Panc1 (cell line): Measurements from ENCODE around the gene TRIP10. TPM values are rescaled to one million over a fixed set of nuclear protein-coding genes. Genes with fewer than 3 reads are reported as not detected.
"Not testable (repeated sequence)": the region's sequence is repeated elsewhere in the genome, so short reads cannot be mapped to it uniquely, and the experiment has no call there.

Experiments used
- ATAC-seq: fragments of 200-7000 bp; cut with Tn5 transposase; 2 replicates; pipeline ENCODE4 v1.9.1; 2020; ENCODE audit warnings: mild to moderate bottlenecking, moderate library complexity
- BruUV-seq: library from RNA; stranded (reverse); fragments of 400-500 nt; replicated peaks from 2 replicates; lab custom pipeline; 2021; lab: Mats Ljungman, UMichigan
- CTCF ChIA-PET: fragments of 300-600 bp; sonication (Branson Sonifier 250); formaldehyde crosslinking; loops from one replicate; lab custom pipeline; 2022; ENCODE audit warnings: antibody characterized with exemption; lab: Charles Lee
- POLR2A ChIA-PET: fragments of 300-600 bp; sonication (Branson Sonifier 250); formaldehyde crosslinking; loops from one replicate; lab custom pipeline; 2022; ENCODE audit warnings: antibody characterized with exemption; lab: Charles Lee
- DNase-seq: peaks from one replicate; pipeline ENCODE4 v3.0.0-alpha.2; 2010; ENCODE audit warnings: low read depth, low spot score
- H3K27ac ChIP-seq: 2 replicates; pipeline ENCODE4 v1.5.1; 2011; ENCODE audit warnings: mild to moderate bottlenecking, low read length, inconsistent platforms
- H3K27me3 ChIP-seq: fragments of 200-500 bp; sonication (Bioruptor generic); 2 replicates; pipeline ENCODE4 v1.6.0; 2014; ENCODE audit warnings: low read length, inconsistent platforms; ENCODE audit not compliant: control insufficient read depth, insufficient read depth
- H3K36me3 ChIP-seq: fragments of 200-500 bp; sonication (Bioruptor generic); 2 replicates; pipeline ENCODE4 v1.5.1; 2014; ENCODE audit warnings: inconsistent platforms, mild to moderate bottlenecking, low read length, moderate library complexity; ENCODE audit not compliant: control insufficient read depth, insufficient read depth
- H3K4me1 ChIP-seq: 2 replicates; pipeline ENCODE4 v1.5.1; 2011; ENCODE audit warnings: inconsistent platforms, mild to moderate bottlenecking, low read length, moderate library complexity; ENCODE audit not compliant: control insufficient read depth, insufficient read depth
- H3K4me3 ChIP-seq, 2 experiments: 2 replicates each; pipeline ENCODE4 v1.5.1; 2011 to 2012; ENCODE audit warnings: low read depth in 2 of 2, low read length in 2 of 2, mild to moderate bottlenecking in 2 of 2, inconsistent platforms in 1 of 2, moderate library complexity in 1 of 2
- H3K9me3 ChIP-seq: fragments of 200-500 bp; sonication (Bioruptor generic); 2 replicates; pipeline ENCODE4 v1.5.1; 2014; ENCODE audit warnings: low read depth, mild to moderate bottlenecking, inconsistent platforms, low read length, moderate library complexity; ENCODE audit not compliant: control insufficient read depth, insufficient read depth
- POLR2AphosphoS5 ChIP-seq: IDR thresholded peaks from 2 replicates; pipeline ENCODE4 v1.6.1; 2012; ENCODE audit warnings: mild to moderate bottlenecking, low read depth, low read length, moderate library complexity
- SIN3A ChIP-seq: IDR thresholded peaks from 2 replicates; pipeline ENCODE4 v1.6.1; 2012; ENCODE audit warnings: low read depth, mild to moderate bottlenecking, low read length, moderate library complexity, borderline replicate concordance; ENCODE audit not compliant: insufficient read depth
- TCF7L2 ChIP-seq: IDR thresholded peaks from 2 replicates; pipeline ENCODE4 v1.6.1; 2011; ENCODE audit warnings: mild to moderate bottlenecking, low read depth, low read length, inconsistent platforms
- in situ Hi-C: cut with HindIII; loops from 2 replicates; pipeline ENCODE4 v1.10.0; 2016; ENCODE audit warnings: low sequenced_read_pairs, low pct_unique_long_range_greater_than_20kb
- intact Hi-C: fragments of 100-400 bp; cut with micrococcal nuclease; formaldehyde crosslinking; loops from one replicate; pipeline ENCODE4 v1.10.0; 2022; ENCODE audit not compliant: unreplicated experiment
- total RNA-seq: library from RNA; stranded (reverse); gene quantifications from one replicate; pipeline ENCODE4 v1.2.1, GENCODE V29; 2021; ENCODE audit not compliant: unreplicated experiment
- TF ChIP-seq, protein P1 (sequence below): fragments of 450-650 bp; IDR thresholded peaks from 2 replicates; pipeline ENCODE4 v1.5.1; 2017; ENCODE audit warnings: mild to moderate bottlenecking
- TF ChIP-seq, protein P2 (sequence below), 2 experiments: IDR thresholded peaks; 2 replicates each; pipeline ENCODE4 v1.6.1; 2011 to 2012; ENCODE audit warnings: low read depth in 2 of 2, control low read depth in 1 of 2, low read length in 1 of 2, mild to moderate bottlenecking in 1 of 2, moderate library complexity in 1 of 2; ENCODE audit not compliant: insufficient read depth in 1 of 2

TRIP10 gene
- total RNA-seq, 1 experiment from 2014 or later = 115 TPM

DNA sequence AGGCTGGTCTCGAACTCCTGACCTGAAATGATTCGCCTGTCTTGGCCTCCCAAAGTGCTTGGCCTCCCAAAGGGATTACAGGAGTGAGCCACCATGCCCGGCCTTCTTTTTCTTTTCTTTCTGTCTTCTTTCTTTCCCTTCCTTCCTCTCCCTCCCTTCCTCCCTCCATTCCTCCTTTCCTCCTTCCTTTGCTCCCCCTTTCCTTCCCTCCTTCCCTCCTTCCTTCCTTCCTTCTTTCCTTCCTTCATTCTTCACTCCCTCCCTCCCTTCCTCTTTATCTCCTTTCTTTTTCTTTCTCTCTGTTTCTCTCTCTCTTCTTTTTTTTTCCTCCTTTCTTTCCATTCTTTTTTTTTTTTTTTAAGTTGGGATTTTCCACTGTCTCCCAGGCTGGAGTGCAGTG lies 31.1 kb upstream of the TRIP10 start:
- no TSS peak for BruUV-seq
- ChIA-PET CTCF (no interaction called here), POLR2A (no interaction called here)
- DNase-seq = no peak
- Histone ChIP-seq H3K36me3 (no peaks in the 10 kb centered on the region), H3K4me1 (no peaks in the 10 kb centered on the region), H3K4me3 (no peak overlapping the region), H3K9me3 (no peaks in the 10 kb centered on the region), H3K27ac (no peak overlapping the region), H3K27me3 (no peaks in the 10 kb centered on the region)
- intact Hi-C loops = no loop called here
- TF ChIP-seq, protein P1, sequence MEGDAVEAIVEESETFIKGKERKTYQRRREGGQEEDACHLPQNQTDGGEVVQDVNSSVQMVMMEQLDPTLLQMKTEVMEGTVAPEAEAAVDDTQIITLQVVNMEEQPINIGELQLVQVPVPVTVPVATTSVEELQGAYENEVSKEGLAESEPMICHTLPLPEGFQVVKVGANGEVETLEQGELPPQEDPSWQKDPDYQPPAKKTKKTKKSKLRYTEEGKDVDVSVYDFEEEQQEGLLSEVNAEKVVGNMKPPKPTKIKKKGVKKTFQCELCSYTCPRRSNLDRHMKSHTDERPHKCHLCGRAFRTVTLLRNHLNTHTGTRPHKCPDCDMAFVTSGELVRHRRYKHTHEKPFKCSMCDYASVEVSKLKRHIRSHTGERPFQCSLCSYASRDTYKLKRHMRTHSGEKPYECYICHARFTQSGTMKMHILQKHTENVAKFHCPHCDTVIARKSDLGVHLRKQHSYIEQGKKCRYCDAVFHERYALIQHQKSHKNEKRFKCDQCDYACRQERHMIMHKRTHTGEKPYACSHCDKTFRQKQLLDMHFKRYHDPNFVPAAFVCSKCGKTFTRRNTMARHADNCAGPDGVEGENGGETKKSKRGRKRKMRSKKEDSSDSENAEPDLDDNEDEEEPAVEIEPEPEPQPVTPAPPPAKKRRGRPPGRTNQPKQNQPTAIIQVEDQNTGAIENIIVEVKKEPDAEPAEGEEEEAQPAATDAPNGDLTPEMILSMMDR = no peak
- TF ChIP-seq SIN3A (no peak), POLR2AphosphoS5 (no peak), TCF7L2 (no peak)
- TF ChIP-seq, protein P2, sequence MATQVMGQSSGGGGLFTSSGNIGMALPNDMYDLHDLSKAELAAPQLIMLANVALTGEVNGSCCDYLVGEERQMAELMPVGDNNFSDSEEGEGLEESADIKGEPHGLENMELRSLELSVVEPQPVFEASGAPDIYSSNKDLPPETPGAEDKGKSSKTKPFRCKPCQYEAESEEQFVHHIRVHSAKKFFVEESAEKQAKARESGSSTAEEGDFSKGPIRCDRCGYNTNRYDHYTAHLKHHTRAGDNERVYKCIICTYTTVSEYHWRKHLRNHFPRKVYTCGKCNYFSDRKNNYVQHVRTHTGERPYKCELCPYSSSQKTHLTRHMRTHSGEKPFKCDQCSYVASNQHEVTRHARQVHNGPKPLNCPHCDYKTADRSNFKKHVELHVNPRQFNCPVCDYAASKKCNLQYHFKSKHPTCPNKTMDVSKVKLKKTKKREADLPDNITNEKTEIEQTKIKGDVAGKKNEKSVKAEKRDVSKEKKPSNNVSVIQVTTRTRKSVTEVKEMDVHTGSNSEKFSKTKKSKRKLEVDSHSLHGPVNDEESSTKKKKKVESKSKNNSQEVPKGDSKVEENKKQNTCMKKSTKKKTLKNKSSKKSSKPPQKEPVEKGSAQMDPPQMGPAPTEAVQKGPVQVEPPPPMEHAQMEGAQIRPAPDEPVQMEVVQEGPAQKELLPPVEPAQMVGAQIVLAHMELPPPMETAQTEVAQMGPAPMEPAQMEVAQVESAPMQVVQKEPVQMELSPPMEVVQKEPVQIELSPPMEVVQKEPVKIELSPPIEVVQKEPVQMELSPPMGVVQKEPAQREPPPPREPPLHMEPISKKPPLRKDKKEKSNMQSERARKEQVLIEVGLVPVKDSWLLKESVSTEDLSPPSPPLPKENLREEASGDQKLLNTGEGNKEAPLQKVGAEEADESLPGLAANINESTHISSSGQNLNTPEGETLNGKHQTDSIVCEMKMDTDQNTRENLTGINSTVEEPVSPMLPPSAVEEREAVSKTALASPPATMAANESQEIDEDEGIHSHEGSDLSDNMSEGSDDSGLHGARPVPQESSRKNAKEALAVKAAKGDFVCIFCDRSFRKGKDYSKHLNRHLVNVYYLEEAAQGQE (IDR thresholded peaks at IDR 0.05; ENCODE audit: insufficient read depth in 1 of 2, low read depth in 2 of 2, low read length in 1 of 2) = no peak
- no peak for ATAC-seq
- in situ Hi-C loops = no loop called here

DNA sequence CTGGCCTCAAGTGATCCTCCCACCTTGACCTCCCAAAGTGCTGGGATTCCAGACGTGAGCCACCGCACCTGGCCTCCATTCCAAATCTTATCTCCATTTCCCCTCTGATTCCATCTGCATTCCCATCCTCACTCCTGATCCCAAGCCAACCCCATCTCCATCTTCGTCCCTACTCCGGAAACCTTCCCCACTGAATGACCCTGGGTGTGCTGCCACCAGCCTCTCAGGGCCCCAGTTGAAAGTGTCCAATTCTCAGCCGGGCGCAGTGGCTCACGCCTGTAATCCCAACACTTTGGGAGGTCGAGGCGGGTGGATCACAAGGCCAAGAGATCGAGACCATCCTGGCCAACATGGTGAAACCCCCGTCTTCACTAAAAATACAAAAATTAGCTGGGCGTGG lies 30.6 kb upstream of the TRIP10 start:
- CTCF ChIA-PET, H3K9me3 ChIP-seq, H3K4me1 ChIP-seq, BruUV-seq, POLR2A ChIA-PET, H3K36me3 ChIP-seq, intact Hi-C loops, H3K27ac ChIP-seq, in situ Hi-C loops, DNase-seq, H3K27me3 ChIP-seq, ATAC-seq, H3K4me3 ChIP-seq: not testable (repeated sequence)

DNA sequence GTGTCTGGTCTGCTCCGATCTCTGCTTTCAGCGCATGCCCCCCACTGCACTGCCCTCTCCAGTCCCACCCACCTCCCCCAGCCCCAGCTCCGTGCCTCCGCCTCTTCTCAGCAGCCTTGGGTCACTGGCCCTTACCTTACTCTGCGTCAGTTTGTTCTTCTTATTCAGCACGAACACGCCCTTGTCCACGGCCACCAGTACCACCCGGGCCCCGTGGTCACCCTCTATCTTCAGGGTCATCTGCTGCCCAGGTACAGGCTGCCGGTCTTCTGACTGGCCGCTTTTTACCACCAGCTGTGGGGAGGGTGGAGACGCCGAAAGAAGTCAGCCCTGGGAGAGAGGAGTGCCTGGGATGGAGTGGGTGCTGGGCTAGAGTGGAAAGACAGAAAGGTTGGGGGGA lies 29.9 kb upstream of the TRIP10 start:
- in situ Hi-C loops = no loop called here
- ChIA-PET POLR2A (no interaction called here), CTCF (no interaction called here)
- TF ChIP-seq SIN3A (no peak), TCF7L2 (no peak), POLR2AphosphoS5 (no peak)
- TF ChIP-seq, protein P2 (IDR thresholded peaks at IDR 0.05; ENCODE audit: insufficient read depth in 1 of 2, low read depth in 2 of 2, low read length in 1 of 2) = no peak
- TF ChIP-seq, protein P1 = no peak
- Histone ChIP-seq H3K4me3 (no peak overlapping the region), H3K27me3 (no peaks in the 10 kb centered on the region), H3K36me3 (no peaks in the 10 kb centered on the region), H3K4me1 (no peaks in the 10 kb centered on the region), H3K27ac (no peak overlapping the region), H3K9me3 (no peaks in the 10 kb centered on the region)
- DNase-seq = no peak
- BruUV-seq = no TSS peak
- intact Hi-C loops = no loop called here
- no peak for ATAC-seq
